ENCODE data around the gene FABP1. TPM values are rescaled to one million over a fixed set of nuclear protein-coding genes. Genes with fewer than 3 reads are reported as not detected.

FABP1 gene
- total and polyA plus RNA-seq, 2 of the 8 experiments (the other 6 are each of a cell fraction or from before 2014, with no cell fraction given), result 0.09 TPM; not detected in 1

- no peak for TF ChIP-seq TEAD4 (IDR thresholded peaks at IDR 0.05; ENCODE audit: low read depth, low read length)
- no peak for TF ChIP-seq CHD2 (IDR thresholded peaks at IDR 0.05; ENCODE audit: low read length)
Measured at GRCh38 chr2:88088999-88089398, 38.9 kb downstream of the FABP1 start (continued).

Measured in H1 (cell line).